ENCODE results near the gene RPIA.

The RPIA gene

GRCh38 chr2:88656690-88657089 lies 34.8 kb upstream of the RPIA start:
- no peak for ATAC-seq
- no peak for TF ChIP-seq ZNF70 (CRISPR knock-in tag; IDR thresholded peaks at IDR 0.05)

- ATAC-seq = no peak
- TF ChIP-seq TCF4 (CRISPR knock-in tag; IDR thresholded peaks at IDR 0.05; ENCODE audit: borderline replicate concordance) (no peak), GLIS3 (CRISPR knock-in tag; IDR thresholded peaks at IDR 0.05) (no peak), ISL1 (CRISPR knock-in tag; IDR thresholded peaks at IDR 0.05) (peak; percentile 21; the same call in 1 of the 2 replicates)
These were observed 34.3 kb upstream of the RPIA start for GRCh38 chr2:88657131-88657530.

- TF ChIP-seq CREB5 (CRISPR knock-in tag; IDR thresholded peaks at IDR 0.05; ENCODE audit: low read depth) (peak; percentile 53; the same call in 1 of the 2 replicates), ISL1 (CRISPR knock-in tag; IDR thresholded peaks at IDR 0.05) (peak; percentile 88), ESRRG (CRISPR knock-in tag; IDR thresholded peaks at IDR 0.05) (no peak), ARNTL (CRISPR knock-in tag; IDR thresholded peaks at IDR 0.05; ENCODE audit: borderline replicate concordance, low read depth) (no peak)
- peak; percentile 64 for ATAC-seq
These were observed 33.1 kb upstream of the RPIA start for GRCh38 chr2:88658326-88658725.

- ATAC-seq = peak; percentile 48
These were observed 32.5 kb upstream of the RPIA start for GRCh38 chr2:88658881-88659537.

GRCh38 chr2:88659538-88659915 lies 31.9 kb upstream of the RPIA start:
- TF ChIP-seq ARNTL (CRISPR knock-in tag; IDR thresholded peaks at IDR 0.05; ENCODE audit: borderline replicate concordance, low read depth) = no peak
- peak; percentile 82 for ATAC-seq

More at GRCh38 chr2:88658881-88659537, 32.5 kb upstream of the RPIA start:
- TF ChIP-seq PATZ1 (CRISPR knock-in tag; IDR thresholded peaks at IDR 0.05; ENCODE audit: borderline replicate concordance) (0 out of 2 replicates have a peak, but pooled peaks have one; percentile 16), ARNTL (CRISPR knock-in tag; IDR thresholded peaks at IDR 0.05; ENCODE audit: borderline replicate concordance, low read depth) (no peak)

GRCh38 chr2:88660622-88661021 lies 30.9 kb upstream of the RPIA start:
- no peak for ATAC-seq
- TF ChIP-seq GLIS3 (CRISPR knock-in tag; IDR thresholded peaks at IDR 0.05) (no peak), ZFP30 (CRISPR knock-in tag; IDR thresholded peaks at IDR 0.05) (no peak), SNAI2 (CRISPR knock-in tag; IDR thresholded peaks at IDR 0.05) (no peak), CSRNP3 (CRISPR knock-in tag; IDR thresholded peaks at IDR 0.05) (no peak), ZC3H10 (CRISPR knock-in tag; IDR thresholded peaks at IDR 0.05) (no peak), ZNF70 (CRISPR knock-in tag; IDR thresholded peaks at IDR 0.05) (peak; percentile 53; the same call in 1 of the 2 replicates), TOX (CRISPR knock-in tag; IDR thresholded peaks at IDR 0.05; ENCODE audit: borderline replicate concordance) (no peak)

- TF ChIP-seq ISL1 (CRISPR knock-in tag; IDR thresholded peaks at IDR 0.05) = no peak
- no peak for TF ChIP-seq TSHZ2 (CRISPR knock-in tag; IDR thresholded peaks at IDR 0.05)
- no peak for TF ChIP-seq ZC3H10 (CRISPR knock-in tag; IDR thresholded peaks at IDR 0.05)
- TF ChIP-seq TCF4 (CRISPR knock-in tag; IDR thresholded peaks at IDR 0.05; ENCODE audit: borderline replicate concordance) = no peak
- TF ChIP-seq OSR1 (CRISPR knock-in tag; IDR thresholded peaks at IDR 0.05) = no peak
- no peak for TF ChIP-seq ARNTL (CRISPR knock-in tag; IDR thresholded peaks at IDR 0.05; ENCODE audit: borderline replicate concordance, low read depth)
- no peak for TF ChIP-seq POU6F1 (CRISPR knock-in tag; IDR thresholded peaks at IDR 0.05; ENCODE audit: borderline replicate concordance, low read depth)
- TF ChIP-seq CSDC2 (CRISPR knock-in tag; IDR thresholded peaks at IDR 0.05) = no peak
- no peak for TF ChIP-seq PATZ1 (CRISPR knock-in tag; IDR thresholded peaks at IDR 0.05; ENCODE audit: borderline replicate concordance)
- no peak for TF ChIP-seq TOX (CRISPR knock-in tag; IDR thresholded peaks at IDR 0.05; ENCODE audit: borderline replicate concordance)
- no peak for TF ChIP-seq RARB (CRISPR knock-in tag; IDR thresholded peaks at IDR 0.05)
- TF ChIP-seq ZNF70 (CRISPR knock-in tag; IDR thresholded peaks at IDR 0.05) = no peak
These were observed 24.9 kb upstream of the RPIA start for GRCh38 chr2:88666576-88666975.

More at GRCh38 chr2:88666576-88666975, 24.9 kb upstream of the RPIA start:
- no peak for ATAC-seq

Measured in SK-N-SH treated with all-trans-retinoic acid at 6 μM for 48 hours (cell line).